RWPE1 (cell line): ENCODE measurements around the gene ZNF239.
"Not testable (repeated sequence)": the region's sequence is repeated elsewhere in the genome, so short reads cannot be mapped to it uniquely, and the experiment has no call there.

Experiments
- CTCF ChIA-PET: fragments of 350-600 bp; sonication (Branson Sonifier 250); formaldehyde crosslinking; extraction: SDS; loops from one replicate; lab custom pipeline; 2021; lab: Yijun Ruan, JAX
- POLR2A ChIA-PET: fragments of 400-600 bp; formaldehyde crosslinking; extraction: SDS; loops from one replicate; lab custom pipeline; 2020; ENCODE audit warnings: antibody characterized with exemption; ENCODE audit not compliant: low non-redundant PET; lab: Yijun Ruan, JAX
- DNase-seq: peaks from one replicate; pipeline ENCODE4 v3.0.0; 2012; ENCODE audit warnings: low spot score
- H3K27ac ChIP-seq: fragments of 450-650 bp; 2 replicates; pipeline ENCODE4 v1.5.1; 2017
- TF ChIP-seq, protein P1 (sequence below): fragments of 450-650 bp; conservative IDR thresholded peaks from 2 replicates; pipeline ENCODE4 v1.5.1; 2017; ENCODE audit warnings: low read depth, mild to moderate bottlenecking

The ZNF239 gene

GRCh38 chr10:43607199-43607573 is 32.8 kb upstream of the ZNF239 start:
- TF ChIP-seq, protein P1, sequence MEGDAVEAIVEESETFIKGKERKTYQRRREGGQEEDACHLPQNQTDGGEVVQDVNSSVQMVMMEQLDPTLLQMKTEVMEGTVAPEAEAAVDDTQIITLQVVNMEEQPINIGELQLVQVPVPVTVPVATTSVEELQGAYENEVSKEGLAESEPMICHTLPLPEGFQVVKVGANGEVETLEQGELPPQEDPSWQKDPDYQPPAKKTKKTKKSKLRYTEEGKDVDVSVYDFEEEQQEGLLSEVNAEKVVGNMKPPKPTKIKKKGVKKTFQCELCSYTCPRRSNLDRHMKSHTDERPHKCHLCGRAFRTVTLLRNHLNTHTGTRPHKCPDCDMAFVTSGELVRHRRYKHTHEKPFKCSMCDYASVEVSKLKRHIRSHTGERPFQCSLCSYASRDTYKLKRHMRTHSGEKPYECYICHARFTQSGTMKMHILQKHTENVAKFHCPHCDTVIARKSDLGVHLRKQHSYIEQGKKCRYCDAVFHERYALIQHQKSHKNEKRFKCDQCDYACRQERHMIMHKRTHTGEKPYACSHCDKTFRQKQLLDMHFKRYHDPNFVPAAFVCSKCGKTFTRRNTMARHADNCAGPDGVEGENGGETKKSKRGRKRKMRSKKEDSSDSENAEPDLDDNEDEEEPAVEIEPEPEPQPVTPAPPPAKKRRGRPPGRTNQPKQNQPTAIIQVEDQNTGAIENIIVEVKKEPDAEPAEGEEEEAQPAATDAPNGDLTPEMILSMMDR = no peak
- DNase-seq = no peak
- H3K27ac ChIP-seq = peak overlapping the region; percentile 60
- POLR2A ChIA-PET = interaction anchor here (0.6 kb wide), 1 partner anchor 475 kb away, joined by 4 read pairs; no protein-coding TSS in a partner anchor
- CTCF ChIA-PET = no interaction called here

DNA sequence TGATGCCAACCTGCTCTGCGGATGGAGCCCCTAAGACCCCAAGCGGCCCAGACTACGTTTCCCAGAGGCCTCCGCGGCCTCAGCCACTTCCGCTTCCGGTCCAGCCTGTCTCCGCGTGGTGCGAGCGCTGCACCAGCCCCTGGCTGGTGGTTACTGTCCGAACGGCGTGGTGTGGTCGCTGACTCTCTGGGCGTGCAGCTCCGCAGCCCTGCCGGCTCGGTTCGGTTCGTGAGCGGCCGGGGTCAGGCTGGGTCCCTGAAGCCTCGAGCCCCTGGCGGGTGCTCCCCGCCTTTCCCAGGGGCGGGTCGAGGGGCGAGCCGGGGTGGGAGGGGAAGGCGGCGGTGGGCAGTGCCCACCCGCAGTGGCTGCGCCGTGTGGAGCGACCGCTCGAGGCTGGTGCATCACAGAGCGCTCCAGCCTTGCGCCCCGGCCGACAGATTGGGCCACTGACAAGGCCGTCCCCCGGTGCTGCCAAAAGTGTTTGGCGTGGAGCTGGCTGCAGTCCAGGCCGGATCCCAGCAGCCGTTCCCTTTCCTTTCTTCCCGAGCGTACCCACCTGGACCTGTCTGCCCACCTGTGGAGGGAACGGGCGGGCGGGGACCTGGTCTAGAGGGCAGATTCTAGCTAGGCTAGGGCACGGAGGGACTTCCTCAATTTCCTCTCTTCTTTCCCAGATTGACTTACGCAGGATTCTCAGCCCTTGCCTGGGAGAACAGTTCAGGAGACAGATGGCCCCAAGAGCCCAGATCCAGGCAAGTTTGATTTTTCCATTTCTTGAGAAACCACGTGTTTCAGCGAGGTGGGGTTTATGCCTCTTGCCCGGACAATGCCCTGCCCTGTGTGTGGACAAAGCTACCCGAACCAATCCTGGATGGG is 32.1 kb upstream of the ZNF239 start, which contains the start of gene ZNF485:
Gene ZNF485 (plus strand): TSS at position 116 of the 876 bp plus-strand sequence. CDS start 613 bp downstream, at position 729.
- peak; percentile 69 for DNase-seq
- peak within 1 kb of the TSS; percentile 60 for H3K27ac ChIP-seq
- ChIA-PET POLR2A (interaction anchor here (0.6 kb wide), 1 partner anchor 475 kb away, joined by 4 read pairs; no protein-coding TSS in a partner anchor), CTCF (no interaction called here)
- TF ChIP-seq, protein P1 = no peak

DNA sequence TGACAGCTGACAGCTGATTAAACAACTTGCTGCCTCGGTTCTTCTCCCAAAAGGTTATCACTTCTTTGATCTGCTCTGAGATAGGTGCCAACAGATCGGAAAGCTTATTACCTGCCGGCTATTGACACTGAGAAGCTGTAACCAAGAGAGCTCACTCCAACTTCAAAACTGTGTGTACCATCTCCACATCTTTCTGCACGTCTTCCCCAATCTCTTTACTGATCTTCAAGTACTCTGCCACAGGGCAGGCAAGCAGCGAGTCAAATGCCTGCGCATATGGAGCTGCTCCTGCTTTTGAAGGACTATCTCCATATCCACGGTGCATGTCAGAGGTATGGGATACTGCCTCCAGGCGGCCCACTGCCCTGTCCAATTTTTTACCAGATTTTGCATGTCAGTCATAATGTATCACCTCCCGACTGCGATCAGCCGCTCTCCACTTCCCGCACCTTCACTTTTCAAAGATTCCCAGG is 31.5 kb upstream of the ZNF239 start:
- ChIA-PET POLR2A (no interaction called here), CTCF (no interaction called here)
- no peak for DNase-seq
- TF ChIP-seq, protein P1 = no peak
- peak overlapping the region; percentile 60; the same call in 1 of the 2 replicates for H3K27ac ChIP-seq

GRCh38 chr10:43601576-43601975 is 27.2 kb upstream of the ZNF239 start:
- POLR2A ChIA-PET, CTCF ChIA-PET, DNase-seq, H3K27ac ChIP-seq: not testable (repeated sequence)

DNA sequence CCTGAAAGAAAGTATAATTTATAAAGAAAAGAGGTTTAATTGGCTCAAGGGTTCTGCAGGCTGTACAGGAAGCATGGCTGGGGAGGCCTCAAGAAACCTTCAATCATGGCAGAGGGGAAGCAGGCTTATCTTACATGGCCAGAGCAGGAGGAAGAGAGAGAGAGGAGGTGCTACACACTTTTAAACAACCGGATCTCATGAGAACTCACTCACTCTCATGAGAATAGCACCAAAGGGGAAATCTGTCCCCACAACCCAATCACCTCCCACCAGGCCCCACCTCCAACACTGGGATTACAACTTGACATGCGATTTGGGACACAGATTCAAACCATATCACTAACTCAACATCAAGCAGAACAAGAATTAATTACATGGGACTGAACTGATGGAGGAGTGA is 24.9 kb upstream of the ZNF239 start:
- ChIA-PET POLR2A (no interaction called here), CTCF (no interaction called here)
- H3K27ac ChIP-seq = no peak overlapping the region
- TF ChIP-seq, protein P1 = no peak
- no peak for DNase-seq

GRCh38 chr10:43598446-43598845 is 24.0 kb upstream of the ZNF239 start:
- TF ChIP-seq, protein P1 = no peak
- POLR2A ChIA-PET = no interaction called here
- CTCF ChIA-PET = no interaction called here
- H3K27ac ChIP-seq = no peak overlapping the region
- no peak for DNase-seq

- H3K27ac ChIP-seq = no peak overlapping the region
- TF ChIP-seq, protein P1 = no peak
- ChIA-PET CTCF (no interaction called here), POLR2A (no interaction called here)
- no peak for DNase-seq
Measured at GRCh38 chr10:43596546-43596945, 22.1 kb upstream of the ZNF239 start.
